HL-60 (cell line): ENCODE results near the gene ALPG.

Experiments
- POLR2AphosphoS5 ChIP-seq: IDR thresholded peaks from 2 replicates; pipeline ENCODE4 v1.6.1; 2012; ENCODE audit warnings: low read depth
- SPI1 ChIP-seq: IDR thresholded peaks from 2 replicates; pipeline ENCODE4 v1.6.1; 2012; ENCODE audit warnings: low read depth, mild to moderate bottlenecking, borderline replicate concordance
- TF ChIP-seq, protein P1 (sequence below): IDR thresholded peaks from 2 replicates; pipeline ENCODE4 v1.6.1; 2012; ENCODE audit warnings: low read depth; ENCODE audit not compliant: insufficient replicate concordance
- TF ChIP-seq, protein P2 (sequence below): IDR thresholded peaks from one replicate; pipeline ENCODE4 v1.5.1; 2011; ENCODE audit warnings: low read length, control low read depth, inconsistent platforms; ENCODE audit not compliant: insufficient read depth

DNA sequence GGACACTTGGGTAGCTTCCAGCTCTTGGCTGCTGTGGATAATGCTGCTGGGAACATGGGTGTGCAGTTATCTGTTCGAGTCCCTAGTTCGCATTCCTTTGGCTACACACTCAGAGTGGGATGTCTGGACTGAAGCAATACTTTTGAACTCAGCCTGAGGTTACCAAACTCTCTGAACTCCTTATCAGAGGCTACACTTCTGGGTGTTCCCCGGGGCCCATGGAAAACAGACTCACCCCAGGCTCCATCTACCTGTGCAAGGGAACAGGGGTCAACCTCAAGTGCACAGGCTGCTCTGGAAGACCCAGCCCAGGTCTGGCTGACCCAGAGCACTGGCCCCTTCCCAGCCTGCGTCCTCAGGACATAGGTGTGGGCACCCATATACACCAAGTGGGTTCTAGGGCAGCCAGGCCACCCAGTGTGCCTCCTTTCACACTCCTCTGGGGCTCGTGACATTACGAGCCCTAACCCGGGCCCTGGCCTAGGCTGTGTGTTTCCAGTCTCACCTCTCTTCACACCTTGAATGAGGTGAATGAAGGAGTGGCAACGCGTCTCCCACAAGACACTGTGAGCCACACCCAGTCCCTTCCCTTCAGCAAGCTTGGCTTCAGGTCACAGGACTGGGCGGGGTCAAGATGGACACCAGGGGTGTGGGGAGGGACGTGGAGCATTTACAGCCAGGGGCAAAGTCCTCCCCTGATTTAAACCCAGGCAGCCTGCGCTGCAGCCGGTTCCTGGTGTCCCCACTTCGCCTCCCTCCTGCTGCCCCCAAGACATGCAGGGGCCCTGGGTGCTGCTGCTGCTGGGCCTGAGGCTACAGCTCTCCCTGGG is 49.0 kb downstream of the ALPG start, which contains the start of gene ALPI:
- TF ChIP-seq, protein P1, sequence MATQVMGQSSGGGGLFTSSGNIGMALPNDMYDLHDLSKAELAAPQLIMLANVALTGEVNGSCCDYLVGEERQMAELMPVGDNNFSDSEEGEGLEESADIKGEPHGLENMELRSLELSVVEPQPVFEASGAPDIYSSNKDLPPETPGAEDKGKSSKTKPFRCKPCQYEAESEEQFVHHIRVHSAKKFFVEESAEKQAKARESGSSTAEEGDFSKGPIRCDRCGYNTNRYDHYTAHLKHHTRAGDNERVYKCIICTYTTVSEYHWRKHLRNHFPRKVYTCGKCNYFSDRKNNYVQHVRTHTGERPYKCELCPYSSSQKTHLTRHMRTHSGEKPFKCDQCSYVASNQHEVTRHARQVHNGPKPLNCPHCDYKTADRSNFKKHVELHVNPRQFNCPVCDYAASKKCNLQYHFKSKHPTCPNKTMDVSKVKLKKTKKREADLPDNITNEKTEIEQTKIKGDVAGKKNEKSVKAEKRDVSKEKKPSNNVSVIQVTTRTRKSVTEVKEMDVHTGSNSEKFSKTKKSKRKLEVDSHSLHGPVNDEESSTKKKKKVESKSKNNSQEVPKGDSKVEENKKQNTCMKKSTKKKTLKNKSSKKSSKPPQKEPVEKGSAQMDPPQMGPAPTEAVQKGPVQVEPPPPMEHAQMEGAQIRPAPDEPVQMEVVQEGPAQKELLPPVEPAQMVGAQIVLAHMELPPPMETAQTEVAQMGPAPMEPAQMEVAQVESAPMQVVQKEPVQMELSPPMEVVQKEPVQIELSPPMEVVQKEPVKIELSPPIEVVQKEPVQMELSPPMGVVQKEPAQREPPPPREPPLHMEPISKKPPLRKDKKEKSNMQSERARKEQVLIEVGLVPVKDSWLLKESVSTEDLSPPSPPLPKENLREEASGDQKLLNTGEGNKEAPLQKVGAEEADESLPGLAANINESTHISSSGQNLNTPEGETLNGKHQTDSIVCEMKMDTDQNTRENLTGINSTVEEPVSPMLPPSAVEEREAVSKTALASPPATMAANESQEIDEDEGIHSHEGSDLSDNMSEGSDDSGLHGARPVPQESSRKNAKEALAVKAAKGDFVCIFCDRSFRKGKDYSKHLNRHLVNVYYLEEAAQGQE: no peak
- TF ChIP-seq POLR2AphosphoS5: no peak
- TF ChIP-seq, protein P2, sequence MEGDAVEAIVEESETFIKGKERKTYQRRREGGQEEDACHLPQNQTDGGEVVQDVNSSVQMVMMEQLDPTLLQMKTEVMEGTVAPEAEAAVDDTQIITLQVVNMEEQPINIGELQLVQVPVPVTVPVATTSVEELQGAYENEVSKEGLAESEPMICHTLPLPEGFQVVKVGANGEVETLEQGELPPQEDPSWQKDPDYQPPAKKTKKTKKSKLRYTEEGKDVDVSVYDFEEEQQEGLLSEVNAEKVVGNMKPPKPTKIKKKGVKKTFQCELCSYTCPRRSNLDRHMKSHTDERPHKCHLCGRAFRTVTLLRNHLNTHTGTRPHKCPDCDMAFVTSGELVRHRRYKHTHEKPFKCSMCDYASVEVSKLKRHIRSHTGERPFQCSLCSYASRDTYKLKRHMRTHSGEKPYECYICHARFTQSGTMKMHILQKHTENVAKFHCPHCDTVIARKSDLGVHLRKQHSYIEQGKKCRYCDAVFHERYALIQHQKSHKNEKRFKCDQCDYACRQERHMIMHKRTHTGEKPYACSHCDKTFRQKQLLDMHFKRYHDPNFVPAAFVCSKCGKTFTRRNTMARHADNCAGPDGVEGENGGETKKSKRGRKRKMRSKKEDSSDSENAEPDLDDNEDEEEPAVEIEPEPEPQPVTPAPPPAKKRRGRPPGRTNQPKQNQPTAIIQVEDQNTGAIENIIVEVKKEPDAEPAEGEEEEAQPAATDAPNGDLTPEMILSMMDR: no peak
- no peak for TF ChIP-seq SPI1
